ENCODE measurements around the gene ENDOU.

The ENDOU gene

DNA sequence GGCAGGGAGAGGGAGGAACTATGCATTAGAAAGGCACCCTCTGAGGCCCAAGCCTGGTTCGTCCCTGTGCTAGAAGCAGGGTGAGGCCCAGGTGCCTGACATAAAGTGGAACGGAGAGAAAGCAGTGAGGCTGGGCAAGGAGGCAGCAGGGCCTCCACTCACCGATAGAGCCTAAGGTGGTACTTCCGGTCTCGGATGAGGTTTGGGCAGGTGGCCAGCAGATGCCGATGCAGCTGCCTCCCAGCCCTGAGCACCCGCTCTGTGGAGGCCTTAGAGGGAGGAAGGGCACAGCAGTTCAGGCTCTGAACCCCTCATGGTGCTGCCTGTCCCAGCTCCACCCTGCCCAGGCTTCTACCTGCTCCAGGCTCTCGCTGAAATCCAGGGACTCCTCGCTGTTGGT is 26.3 kb upstream of the ENDOU start:
- DNase-seq (ENCODE audit: low read depth): no peak
- no peak for TF ChIP-seq CTCF (conservative IDR thresholded peaks at IDR 0.05; ENCODE audit: low read depth, low read length)
- no peak overlapping the region for H3K4me3 ChIP-seq (ENCODE audit: low read depth, low read length)

DNA sequence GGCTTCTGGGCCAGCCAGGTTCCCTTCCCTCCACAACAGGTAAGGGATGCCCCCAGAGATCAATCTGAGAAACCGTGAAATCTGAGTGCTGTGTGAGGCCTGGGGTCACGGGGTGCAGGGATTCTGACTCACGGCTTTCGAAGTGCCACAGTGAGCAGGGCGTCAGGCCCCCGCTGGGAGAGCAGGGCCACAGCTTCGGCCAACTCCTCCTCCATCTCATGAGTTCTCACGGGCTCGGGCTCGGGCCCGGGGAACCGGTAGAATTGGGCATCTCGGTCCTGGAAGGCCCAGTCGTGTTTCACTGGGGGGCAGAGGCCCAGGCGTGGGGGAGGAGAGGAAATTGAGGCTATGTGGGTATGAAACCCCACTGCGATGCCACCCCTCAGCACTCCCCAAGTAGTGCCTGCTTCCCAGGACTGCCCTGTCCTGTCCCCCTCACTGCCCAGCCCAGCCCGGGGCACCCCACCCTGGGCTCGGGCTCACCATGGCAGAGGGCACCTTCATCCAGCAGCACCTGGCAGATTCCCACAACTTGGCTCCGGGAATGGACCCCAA is 25.7 kb upstream of the ENDOU start:
- no peak for TF ChIP-seq CTCF (conservative IDR thresholded peaks at IDR 0.05; ENCODE audit: low read depth, low read length)
- no peak overlapping the region for H3K4me3 ChIP-seq (ENCODE audit: low read depth, low read length)
- no peak for DNase-seq (ENCODE audit: low read depth)

DNA sequence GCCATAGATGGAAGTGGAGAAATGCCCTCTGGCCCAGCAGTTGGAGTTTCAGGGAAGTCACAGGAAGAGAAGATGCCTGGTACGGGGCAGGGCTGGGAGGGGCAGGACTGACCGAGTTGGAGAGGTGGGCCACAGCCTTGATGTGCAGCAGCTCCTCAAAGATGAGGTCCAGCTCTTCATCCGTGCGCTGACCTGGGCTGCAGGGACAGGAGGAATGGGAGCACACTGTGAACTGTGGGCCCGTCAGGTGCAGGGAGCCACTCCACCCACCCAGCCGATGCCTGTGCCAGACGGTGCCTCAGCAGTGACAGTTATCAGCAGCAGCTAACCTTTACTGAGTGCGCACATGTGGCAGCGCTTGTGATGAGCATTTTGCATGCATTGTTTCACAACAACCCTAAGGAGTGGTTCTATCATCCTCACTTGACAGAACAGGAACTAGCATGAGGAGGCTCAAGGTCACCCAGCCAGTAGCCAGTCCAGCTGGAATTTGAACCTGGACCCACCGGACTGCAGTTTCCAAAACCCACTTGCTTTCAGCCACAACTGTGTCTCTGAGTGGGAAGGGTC is 25.0 kb upstream of the ENDOU start:
- DNase-seq (ENCODE audit: low read depth): no peak
- no peak for TF ChIP-seq CTCF (conservative IDR thresholded peaks at IDR 0.05; ENCODE audit: low read depth, low read length)
- no peak overlapping the region for H3K4me3 ChIP-seq (ENCODE audit: low read depth, low read length)

DNA sequence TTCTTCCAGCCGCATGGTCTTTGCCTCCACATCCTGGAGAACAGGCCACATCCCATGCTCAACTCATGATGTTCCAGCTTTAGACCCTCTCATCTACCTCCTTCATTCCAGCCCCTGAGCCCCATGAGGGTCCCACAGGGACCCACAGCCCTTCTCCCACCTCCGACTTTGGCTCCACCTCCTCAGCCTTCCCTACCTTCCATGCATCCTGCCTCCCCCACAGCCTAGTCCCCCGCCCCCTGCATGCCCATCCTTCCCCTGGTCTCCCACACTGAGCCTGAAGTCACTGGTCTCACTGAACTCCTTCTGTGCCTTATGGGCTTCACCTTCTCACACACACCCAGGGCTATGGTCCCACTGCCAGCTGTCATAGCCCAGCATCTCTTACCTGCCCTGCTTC is 23.6 kb upstream of the ENDOU start:
- no peak for TF ChIP-seq CTCF (conservative IDR thresholded peaks at IDR 0.05; ENCODE audit: low read depth, low read length)
- no peak overlapping the region for H3K4me3 ChIP-seq (ENCODE audit: low read depth, low read length)
- DNase-seq (ENCODE audit: low read depth): no peak

- DNase-seq (ENCODE audit: low read depth): no peak
- TF ChIP-seq CTCF (conservative IDR thresholded peaks at IDR 0.05; ENCODE audit: low read depth, low read length): no peak
- no peak overlapping the region for H3K4me3 ChIP-seq (ENCODE audit: low read depth, low read length)
These were observed 23.2 kb upstream of the ENDOU start for GRCh38 chr12:47748507-47748828.

GRCh38 chr12:47747596-47748506 is 22.6 kb upstream of the ENDOU start:
- no peak overlapping the region for H3K4me3 ChIP-seq (ENCODE audit: low read depth, low read length)
- TF ChIP-seq CTCF (conservative IDR thresholded peaks at IDR 0.05; ENCODE audit: low read depth, low read length): no peak
- DNase-seq (ENCODE audit: low read depth): no peak
